Transverse colon (tissue), 4 donors: Measurements from ENCODE around the gene SASH1.

ENCODE experiments used
- CTCF ChIP-seq, 5 experiments: fragments of 200-600 bp in 3 of 5; fragments of 450-650 bp in 2 of 5; sonication (generic) in 3 of 5; IDR thresholded peaks; 1 replicate in 2 of 5; 2 replicates in 3 of 5; pipeline ENCODE4 v1.5.1; 2016 to 2017; ENCODE audit warnings: antibody characterized with exemption in 5 of 5, inconsistent platforms in 3 of 5, mild to moderate bottlenecking in 2 of 5, moderate library complexity in 1 of 5
- POLR2A ChIP-seq: fragments of 450-650 bp; IDR thresholded peaks from one replicate; pipeline ENCODE4 v1.6.1; 2016; ENCODE audit warnings: antibody characterized with exemption, mild to moderate bottlenecking, moderate library complexity
- POLR2AphosphoS5 ChIP-seq, 3 donors: sonication (generic); formaldehyde crosslinking; IDR thresholded peaks; one replicate each; pipeline ENCODE4 v1.6.1; 2016; ENCODE audit warnings: antibody characterized with exemption in 3 of 3

DNA sequence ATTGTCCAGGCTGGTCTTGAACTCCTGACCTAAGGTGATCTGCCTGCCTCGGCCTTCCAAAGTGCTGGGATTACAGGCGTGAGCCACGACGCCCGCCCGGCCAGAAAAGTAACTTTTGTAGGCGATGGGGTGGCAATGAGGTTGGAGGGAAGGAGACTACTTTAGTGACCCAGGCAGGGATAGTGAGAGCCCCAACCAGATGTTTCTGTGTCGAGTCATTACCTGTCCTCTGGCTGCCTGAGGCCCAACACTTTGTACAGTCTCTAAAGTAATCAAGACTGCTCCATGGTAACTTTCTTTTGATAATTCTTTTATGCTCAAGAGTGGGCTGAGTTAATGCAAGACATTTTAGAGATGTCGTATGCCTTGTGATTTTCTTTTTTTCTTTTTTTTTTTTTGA lies 6.8 kb downstream of the SASH1 start:
- TF ChIP-seq POLR2AphosphoS5 (IDR thresholded peaks at IDR 0.05) (no peak), POLR2A (no peak), CTCF (IDR thresholded peaks at IDR 0.05) (no peak)
